DMS79 treated with DMSO at 0.1 percent for 48 hours (cell line): ENCODE data around the gene OPRM1.

Experiments used
- DNase-seq: peaks from one replicate; lab custom pipeline; 2025; lab: John Stamatoyannopoulos, UW

The OPRM1 gene

GRCh38 chr6:154284313-154284853, 245.3 kb downstream of the OPRM1 start:
- no peak for DNase-seq

GRCh38 chr6:154285826-154286225, 246.8 kb downstream of the OPRM1 start:
- no peak for DNase-seq

- no peak for DNase-seq
These were observed 250.9 kb downstream of the OPRM1 start for GRCh38 chr6:154289818-154290508.

GRCh38 chr6:154292066-154292465, 253.0 kb downstream of the OPRM1 start:
- DNase-seq, result no peak

GRCh38 chr6:154292855-154293519, 253.9 kb downstream of the OPRM1 start:
- DNase-seq, result no peak

- DNase-seq, result no peak
These were observed 256.7 kb downstream of the OPRM1 start for GRCh38 chr6:154295733-154296132.
